WI38 (cell line): ENCODE results near the gene RPL22.

Source experiments
- H3K4me3 ChIP-seq: 2 replicates; pipeline ENCODE4 v1.5.1; 2011; ENCODE audit warnings: low read depth, mild to moderate bottlenecking, control low read depth, low read length
- CTCF ChIP-seq: IDR thresholded peaks from 2 replicates; pipeline ENCODE4 v1.5.1; 2012; ENCODE audit warnings: low read depth, mild to moderate bottlenecking, control low read depth, low read length

RPL22 gene

DNA sequence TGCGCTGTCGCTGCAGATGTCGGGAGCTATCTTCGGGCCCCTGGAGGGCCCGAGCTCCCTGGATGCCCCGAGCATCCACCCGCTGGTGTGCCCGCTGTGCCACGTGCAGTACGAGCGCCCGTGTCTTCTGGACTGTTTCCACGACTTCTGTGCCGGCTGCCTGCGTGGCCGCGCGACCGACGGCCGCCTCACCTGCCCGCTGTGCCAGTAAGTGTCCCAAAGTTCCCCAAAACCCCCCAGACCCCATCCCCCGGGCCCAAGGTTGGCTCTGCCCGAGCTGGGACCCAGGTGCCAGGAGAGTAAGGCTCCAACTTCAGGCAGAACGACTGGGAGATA, 7.1 kb upstream of the RPL22 start:
- TF ChIP-seq CTCF: no peak
- peak overlapping the region; percentile 45 for H3K4me3 ChIP-seq

- H3K4me3 ChIP-seq: peak within 1 kb of the TSS; percentile 45
- TF ChIP-seq CTCF: no peak
These were observed 6.6 kb upstream of the RPL22 start, which contains the start of gene RNF207 for GRCh38 chr1:6205849-6206519. Gene RNF207, plus strand, starts transcription at chr1:6206119. Its CDS starts 417 bp downstream, at chr1:6206536.

- no peak for TF ChIP-seq CTCF
- H3K4me3 ChIP-seq: no peak overlapping the region
These were observed 2.9 kb upstream of the RPL22 start for GRCh38 chr1:6202256-6202655.

DNA sequence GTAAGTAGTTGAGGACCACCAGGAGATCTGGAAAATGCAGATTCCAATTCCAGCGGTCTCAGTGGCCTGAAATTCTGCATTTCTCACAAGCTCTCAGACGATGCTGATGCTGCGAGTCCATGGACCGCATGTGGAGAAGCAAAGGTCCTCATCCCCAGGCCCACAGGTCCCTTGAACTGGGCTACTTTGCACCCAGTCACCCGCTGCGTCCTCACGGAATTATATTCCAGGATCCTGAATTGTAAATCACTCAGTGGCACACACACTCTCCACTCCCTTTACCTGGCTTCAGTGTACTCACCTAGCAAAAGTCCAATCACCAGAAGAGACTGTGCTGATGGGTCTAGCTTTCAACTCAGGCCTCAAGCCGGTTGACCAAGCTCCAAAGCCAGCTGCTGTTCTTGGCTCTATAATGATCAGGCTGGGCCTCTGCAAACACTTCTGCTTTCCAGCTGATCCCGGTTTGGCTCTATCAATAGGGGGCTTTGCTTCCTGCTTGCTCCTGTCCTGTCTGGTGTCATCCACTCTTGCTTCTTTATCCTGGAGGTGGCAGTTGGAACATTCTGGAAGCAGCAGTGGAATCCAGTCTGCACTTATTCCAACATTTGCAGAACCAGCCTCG, 904 bp upstream of the RPL22 start:
- H3K4me3 ChIP-seq: peak overlapping the region; percentile 100
- TF ChIP-seq CTCF: no peak

GRCh38 chr1:6198646-6199297, 623 bp downstream of the RPL22 start:
- TF ChIP-seq CTCF: no peak
- peak overlapping the region; percentile 100 for H3K4me3 ChIP-seq

DNA sequence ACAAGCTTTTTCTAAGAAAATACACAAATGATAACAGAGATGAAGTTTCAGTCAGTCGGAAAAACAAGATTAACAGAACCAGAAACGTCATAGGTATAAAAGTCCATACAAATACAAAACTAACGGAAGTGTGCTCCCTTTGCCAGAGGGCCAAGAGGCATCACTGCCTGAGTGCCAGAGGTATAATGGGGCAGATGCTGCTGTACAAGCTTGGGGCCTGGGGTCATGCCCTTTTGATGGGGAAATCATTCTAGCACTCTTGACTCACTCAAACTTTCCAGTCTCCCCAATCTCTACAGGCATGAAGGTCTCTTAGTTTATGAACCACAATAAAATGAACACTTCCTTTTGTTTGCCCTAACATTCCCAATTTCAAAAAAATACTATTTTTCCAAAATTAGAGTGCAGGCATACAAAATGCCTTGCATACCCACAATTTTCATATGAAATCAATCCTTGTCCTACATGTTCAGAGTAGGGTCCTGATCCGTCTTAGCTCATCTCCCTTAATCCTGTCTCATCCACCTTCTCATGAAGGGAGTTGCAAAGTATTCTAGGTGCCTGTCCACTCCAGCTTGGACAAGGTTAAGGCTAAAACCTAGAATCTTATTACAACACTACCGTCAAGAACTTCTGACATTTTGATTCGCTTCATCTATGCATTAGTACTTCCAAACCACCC, 1.5 kb downstream of the RPL22 start:
- TF ChIP-seq CTCF: no peak
- peak overlapping the region; percentile 100 for H3K4me3 ChIP-seq
